Measurements from ENCODE around the gene BRIX1.

GRCh38 chr5:34891981-34892380, 23.5 kb upstream of the BRIX1 start:
- TF ChIP-seq CTCF (IDR thresholded peaks at IDR 0.05; ENCODE audit: borderline replicate concordance, extremely low read depth, low read length, poor library complexity, severe bottlenecking) (no peak), EZH2 (IDR thresholded peaks at IDR 0.05; ENCODE audit: borderline replicate concordance, low read depth, low read length, severe bottlenecking) (no peak)

Data from DND-41 (cell line).